ENCODE data around the gene RASA2. TPM values are rescaled to one million over a fixed set of nuclear protein-coding genes. Genes with fewer than 3 reads are reported as not detected.

RASA2 gene
- total and polyA plus RNA-seq, 2 of the 8 experiments (the other 6 are each of a cell fraction or from before 2014, with no cell fraction given), result 3.5 to 15.9 TPM

DNA sequence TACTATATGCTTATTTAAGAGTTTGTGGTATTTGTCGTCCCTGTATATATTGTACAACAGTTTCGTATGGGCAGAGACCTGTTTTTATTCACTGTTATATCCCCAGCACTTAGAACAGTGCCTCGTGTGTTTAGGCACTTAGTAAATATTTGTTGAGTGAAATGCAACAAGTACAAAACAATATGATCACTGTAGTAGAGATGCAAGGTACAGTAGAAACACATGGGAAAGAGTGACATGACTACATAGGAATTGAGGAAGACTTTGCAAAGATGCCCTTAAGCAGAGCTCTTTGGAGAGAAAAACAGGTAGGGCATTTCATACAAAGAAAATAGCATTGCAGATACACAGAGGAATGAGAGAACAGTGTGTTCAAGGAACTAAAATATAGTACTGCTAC, 18.3 kb downstream of the RASA2 start (continued):
- TF ChIP-seq BRCA1 (IDR thresholded peaks at IDR 0.05; ENCODE audit: low read depth, low read length), result no peak
- TF ChIP-seq TAF1 (IDR thresholded peaks at IDR 0.05; ENCODE audit: low read depth, low read length), result no peak

Measured in H1 (cell line).